ENCODE data around the gene ITGA4.

Gene ITGA4

GRCh38 chr2:181554061-181554830 is 97.1 kb downstream of the ITGA4 start:
- TF ChIP-seq YY1 (IDR thresholded peaks at IDR 0.05; ENCODE audit: low read depth): no peak
- no peak for TF ChIP-seq TEAD4 (IDR thresholded peaks at IDR 0.05)
- no peak for TF ChIP-seq USF1 (IDR thresholded peaks at IDR 0.05)
- no peak for TF ChIP-seq TCF12 (IDR thresholded peaks at IDR 0.05; ENCODE audit: low read depth)
- TF ChIP-seq FOXM1 (IDR thresholded peaks at IDR 0.05; ENCODE audit: borderline replicate concordance, low read depth): no peak
- no peak for TF ChIP-seq RAD21 (IDR thresholded peaks at IDR 0.05; ENCODE audit: low read depth)

GRCh38 chr2:181558371-181558770 is 101.2 kb downstream of the ITGA4 start:
- TF ChIP-seq REST (IDR thresholded peaks at IDR 0.05; ENCODE audit: low read depth) (no peak), CREB1 (IDR thresholded peaks at IDR 0.05; ENCODE audit: low read depth) (no peak), EP300 (IDR thresholded peaks at IDR 0.05; ENCODE audit: borderline replicate concordance) (no peak), USF1 (IDR thresholded peaks at IDR 0.05) (no peak), YY1 (IDR thresholded peaks at IDR 0.05; ENCODE audit: low read depth) (no peak), NFIC (IDR thresholded peaks at IDR 0.05) (no peak), CEBPB (IDR thresholded peaks at IDR 0.05) (no peak), TAF1 (IDR thresholded peaks at IDR 0.05; ENCODE audit: low read depth) (no peak), TEAD4 (IDR thresholded peaks at IDR 0.05) (no peak), RAD21 (IDR thresholded peaks at IDR 0.05; ENCODE audit: low read depth) (no peak), MAX (IDR thresholded peaks at IDR 0.05) (no peak), FOXM1 (IDR thresholded peaks at IDR 0.05; ENCODE audit: borderline replicate concordance, low read depth) (no peak), TCF12 (IDR thresholded peaks at IDR 0.05; ENCODE audit: low read depth) (no peak), EGR1 (IDR thresholded peaks at IDR 0.05) (no peak), ZBTB7A (IDR thresholded peaks at IDR 0.05; ENCODE audit: low read depth) (no peak)

GRCh38 chr2:181563101-181563692 is 106.0 kb downstream of the ITGA4 start:
- TF ChIP-seq RAD21 (IDR thresholded peaks at IDR 0.05; ENCODE audit: low read depth) (no peak), FOXM1 (IDR thresholded peaks at IDR 0.05; ENCODE audit: borderline replicate concordance, low read depth) (no peak), YY1 (IDR thresholded peaks at IDR 0.05; ENCODE audit: low read depth) (no peak), TAF1 (IDR thresholded peaks at IDR 0.05; ENCODE audit: low read depth) (no peak), TEAD4 (IDR thresholded peaks at IDR 0.05) (no peak), EGR1 (IDR thresholded peaks at IDR 0.05) (no peak)

- no peak for TF ChIP-seq REST (IDR thresholded peaks at IDR 0.05; ENCODE audit: low read depth)
- TF ChIP-seq YY1 (IDR thresholded peaks at IDR 0.05; ENCODE audit: low read depth): no peak
- no peak for TF ChIP-seq EP300 (IDR thresholded peaks at IDR 0.05; ENCODE audit: borderline replicate concordance)
- no peak for TF ChIP-seq CEBPB (IDR thresholded peaks at IDR 0.05)
- TF ChIP-seq ZBTB7A (IDR thresholded peaks at IDR 0.05; ENCODE audit: low read depth): no peak
- no peak for TF ChIP-seq TEAD4 (IDR thresholded peaks at IDR 0.05)
- no peak for TF ChIP-seq TCF12 (IDR thresholded peaks at IDR 0.05; ENCODE audit: low read depth)
- no peak for TF ChIP-seq NFIC (IDR thresholded peaks at IDR 0.05)
- no peak for TF ChIP-seq EGR1 (IDR thresholded peaks at IDR 0.05)
- TF ChIP-seq MAX (IDR thresholded peaks at IDR 0.05): no peak
- no peak for TF ChIP-seq RAD21 (IDR thresholded peaks at IDR 0.05; ENCODE audit: low read depth)
- no peak for TF ChIP-seq CREB1 (IDR thresholded peaks at IDR 0.05; ENCODE audit: low read depth)
- no peak for TF ChIP-seq USF1 (IDR thresholded peaks at IDR 0.05)
- no peak for TF ChIP-seq TAF1 (IDR thresholded peaks at IDR 0.05; ENCODE audit: low read depth)
- no peak for TF ChIP-seq FOXM1 (IDR thresholded peaks at IDR 0.05; ENCODE audit: borderline replicate concordance, low read depth)
Measured at GRCh38 chr2:181566334-181567032, 109.3 kb downstream of the ITGA4 start.
